Epithelial cell of esophagus (primary cell): ENCODE measurements around the gene HES1.

ENCODE experiments used
- DNase-seq: peaks from one replicate; pipeline ENCODE4 v3.0.0; 2010; ENCODE audit warnings: low read depth
- H3K4me3 ChIP-seq: 2 replicates; pipeline ENCODE4 v1.5.1; 2011; ENCODE audit warnings: mild to moderate bottlenecking, low read length, control low read depth
- TF ChIP-seq, protein P1 (sequence below): IDR thresholded peaks from 2 replicates; pipeline ENCODE4 v1.5.1; 2011; ENCODE audit warnings: low read depth, mild to moderate bottlenecking, low read length, control low read depth, inconsistent platforms; ENCODE audit not compliant: insufficient read depth; ENCODE audit errors: missing control alignments

The HES1 gene

GRCh38 chr3:194178128-194178527, 42.2 kb downstream of the HES1 start:
- TF ChIP-seq, protein P1, sequence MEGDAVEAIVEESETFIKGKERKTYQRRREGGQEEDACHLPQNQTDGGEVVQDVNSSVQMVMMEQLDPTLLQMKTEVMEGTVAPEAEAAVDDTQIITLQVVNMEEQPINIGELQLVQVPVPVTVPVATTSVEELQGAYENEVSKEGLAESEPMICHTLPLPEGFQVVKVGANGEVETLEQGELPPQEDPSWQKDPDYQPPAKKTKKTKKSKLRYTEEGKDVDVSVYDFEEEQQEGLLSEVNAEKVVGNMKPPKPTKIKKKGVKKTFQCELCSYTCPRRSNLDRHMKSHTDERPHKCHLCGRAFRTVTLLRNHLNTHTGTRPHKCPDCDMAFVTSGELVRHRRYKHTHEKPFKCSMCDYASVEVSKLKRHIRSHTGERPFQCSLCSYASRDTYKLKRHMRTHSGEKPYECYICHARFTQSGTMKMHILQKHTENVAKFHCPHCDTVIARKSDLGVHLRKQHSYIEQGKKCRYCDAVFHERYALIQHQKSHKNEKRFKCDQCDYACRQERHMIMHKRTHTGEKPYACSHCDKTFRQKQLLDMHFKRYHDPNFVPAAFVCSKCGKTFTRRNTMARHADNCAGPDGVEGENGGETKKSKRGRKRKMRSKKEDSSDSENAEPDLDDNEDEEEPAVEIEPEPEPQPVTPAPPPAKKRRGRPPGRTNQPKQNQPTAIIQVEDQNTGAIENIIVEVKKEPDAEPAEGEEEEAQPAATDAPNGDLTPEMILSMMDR: no peak
- no peak for DNase-seq
- no peak overlapping the region for H3K4me3 ChIP-seq

DNA sequence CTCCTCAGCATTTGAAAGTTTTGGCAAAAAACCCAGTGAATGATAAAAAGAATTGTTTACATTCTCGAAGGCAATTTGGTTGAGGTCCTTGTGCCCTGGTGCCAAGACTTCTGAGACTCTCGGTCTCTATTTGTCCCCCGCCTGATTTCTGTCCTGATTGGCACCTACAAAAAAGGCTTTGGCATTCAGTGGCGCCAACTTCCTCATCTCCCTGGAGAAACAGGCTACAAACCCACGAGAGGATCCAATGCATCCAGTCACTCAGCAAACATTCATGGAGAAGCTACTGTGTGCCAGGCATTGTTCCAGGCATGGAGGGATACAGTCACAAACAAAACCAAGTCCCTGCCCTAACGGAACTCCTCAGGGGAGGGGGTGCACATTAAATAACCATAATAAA, 42.7 kb downstream of the HES1 start:
- TF ChIP-seq, protein P1: no peak
- no peak overlapping the region for H3K4me3 ChIP-seq
- DNase-seq: no peak

- TF ChIP-seq, protein P1: no peak
- no peak overlapping the region for H3K4me3 ChIP-seq
- no peak for DNase-seq
These were observed 44.6 kb downstream of the HES1 start for GRCh38 chr3:194180570-194180969.

DNA sequence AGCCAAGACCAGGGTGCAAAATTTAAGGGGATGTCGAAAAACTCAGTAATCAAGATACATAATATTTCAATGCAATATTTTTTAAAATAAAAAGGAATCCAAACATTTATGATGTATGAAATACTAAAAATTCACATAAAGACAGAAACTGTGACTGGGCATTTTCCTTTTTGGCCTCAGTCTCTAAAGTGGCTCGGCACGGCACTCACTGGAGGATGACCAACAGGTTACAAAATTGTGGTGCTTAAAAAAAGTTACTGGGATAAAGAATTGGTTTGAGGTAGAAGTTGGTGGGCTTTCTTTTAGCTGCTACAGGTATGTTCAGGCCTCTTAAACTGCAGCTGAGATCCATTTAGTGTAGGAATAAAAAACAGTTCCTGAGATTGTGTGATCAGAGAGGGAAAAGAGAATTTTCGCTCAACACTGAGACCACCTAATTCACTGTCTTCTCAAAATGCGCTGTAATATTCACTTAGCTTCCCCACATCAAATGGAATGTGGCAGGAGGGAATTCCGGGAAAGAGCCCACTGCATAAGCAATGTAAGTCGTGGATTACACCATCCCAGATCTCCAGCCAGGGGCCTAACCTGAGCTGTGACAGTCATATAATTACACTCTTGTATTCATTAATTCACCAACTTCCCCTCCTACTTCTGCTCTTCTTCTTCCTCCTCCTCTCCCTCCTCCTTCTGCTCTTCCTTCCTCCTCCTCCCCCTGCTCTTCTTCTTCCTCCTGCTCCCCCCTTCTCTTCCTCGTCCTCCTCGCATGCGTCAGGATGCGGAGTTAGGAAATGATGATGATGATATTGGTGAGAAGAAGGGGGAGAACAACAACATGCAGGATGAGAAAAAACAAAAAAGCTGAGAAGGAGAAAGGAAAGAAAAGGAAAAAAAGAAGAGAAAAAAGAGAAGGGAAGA, 45.9 kb downstream of the HES1 start:
- H3K4me3 ChIP-seq: no peak overlapping the region
- no peak for DNase-seq
- TF ChIP-seq, protein P1: no peak

DNA sequence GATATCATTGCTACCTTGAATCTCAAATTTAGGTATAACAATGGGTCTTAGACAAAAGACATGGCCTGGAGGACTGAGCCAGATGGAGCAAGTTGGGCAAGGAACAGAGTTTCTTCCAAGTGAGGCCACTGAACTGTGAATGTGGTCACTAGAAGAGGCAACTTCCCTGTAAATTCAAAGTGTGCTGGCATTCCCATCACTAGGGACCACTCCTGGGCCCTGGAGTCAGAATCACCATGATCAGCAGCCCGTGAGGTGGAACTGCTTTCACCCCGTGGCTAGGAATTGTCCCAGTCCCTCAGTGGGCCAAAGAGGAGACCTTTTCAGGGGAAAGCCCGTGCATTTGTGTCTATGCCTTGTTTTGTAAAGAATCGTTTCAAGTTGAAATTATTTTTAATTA, 47.3 kb downstream of the HES1 start:
- no peak overlapping the region for H3K4me3 ChIP-seq
- TF ChIP-seq, protein P1: no peak
- no peak for DNase-seq

- TF ChIP-seq, protein P1: no peak
- no peak overlapping the region for H3K4me3 ChIP-seq
- DNase-seq: no peak
These were observed 48.4 kb downstream of the HES1 start for GRCh38 chr3:194184265-194184751.
